ENCODE results near the gene PCDHA6. TPM values are rescaled to one million over a fixed set of nuclear protein-coding genes. Genes with fewer than 3 reads are reported as not detected.

PCDHA6 gene
- polyA plus RNA-seq, 1 of the 3 experiments (the other 2 are of a cell fraction): 0.02 TPM

DNA sequence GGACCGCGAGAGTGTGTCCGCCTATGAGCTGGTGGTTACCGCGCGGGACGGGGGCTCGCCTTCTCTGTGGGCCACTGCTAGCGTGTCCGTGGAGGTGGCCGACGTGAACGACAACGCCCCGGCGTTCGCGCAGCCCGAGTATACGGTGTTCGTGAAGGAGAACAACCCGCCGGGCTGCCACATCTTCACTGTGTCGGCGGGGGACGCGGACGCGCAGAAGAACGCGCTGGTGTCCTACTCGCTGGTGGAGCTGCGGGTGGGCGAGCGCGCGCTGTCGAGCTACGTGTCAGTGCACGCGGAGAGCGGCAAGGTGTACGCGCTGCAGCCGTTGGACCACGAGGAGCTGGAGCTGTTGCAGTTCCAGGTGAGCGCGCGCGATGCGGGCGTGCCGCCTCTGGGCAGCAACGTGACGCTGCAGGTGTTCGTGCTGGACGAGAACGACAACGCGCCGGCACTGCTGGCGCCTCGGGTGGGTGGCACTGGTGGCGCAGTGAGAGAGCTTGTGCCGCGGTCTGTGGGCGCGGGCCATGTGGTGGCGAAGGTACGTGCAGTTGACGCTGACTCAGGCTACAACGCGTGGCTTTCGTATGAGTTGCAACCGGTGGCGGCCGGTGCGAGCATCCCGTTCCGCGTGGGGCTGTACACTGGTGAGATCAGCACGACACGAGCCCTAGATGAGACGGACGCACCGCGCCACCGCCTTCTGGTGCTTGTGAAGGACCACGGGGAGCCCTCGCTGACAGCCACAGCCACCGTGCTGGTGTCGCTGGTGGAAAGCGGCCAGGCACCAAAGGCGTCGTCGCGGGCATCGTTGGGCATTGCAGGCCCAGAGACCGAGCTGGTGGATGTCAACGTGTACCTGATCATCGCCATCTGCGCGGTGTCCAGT lies 8.1 kb downstream of the PCDHA6 start:
- POLR2A ChIA-PET: no interaction called here
- DNase-seq: no peak
- H3K27ac ChIP-seq (ENCODE audit: low read depth in 2 of 2, low read length in 1 of 2): no peak overlapping the region
- WGBS (ENCODE audit: low lambda C conversion rate): 90% methylated on average over 95 of the region's 103 CpGs
- TF ChIP-seq USF1 (IDR thresholded peaks at IDR 0.05; ENCODE audit: borderline replicate concordance, low read depth) (no peak), CHD2 (IDR thresholded peaks at IDR 0.05; ENCODE audit: low read length, partially characterized antibody) (no peak), EP300 (IDR thresholded peaks at IDR 0.05; ENCODE audit: borderline replicate concordance in 1 of 2, low read depth in 1 of 2, low read length in 1 of 2) (no peak), JUND (IDR thresholded peaks at IDR 0.05) (no peak), RXRA (IDR thresholded peaks at IDR 0.05; ENCODE audit: borderline replicate concordance, low read depth) (no peak), RCOR1 (IDR thresholded peaks at IDR 0.05; ENCODE audit: low read length) (no peak), TCF12 (IDR thresholded peaks at IDR 0.05) (no peak), GATA2 (CRISPR knock-in tag; IDR thresholded peaks at IDR 0.05) (no peak)
- no peak overlapping the region for H3K4me2 ChIP-seq
- H3K9ac ChIP-seq: no peak overlapping the region
- H3K9me2 ChIP-seq: no peaks in the 10 kb centered on the region
- no peaks in the 10 kb centered on the region for H3K79me2 ChIP-seq (ENCODE audit: insufficient read depth)
- H3K36me3 ChIP-seq (replicated peaks in 1 of 2; ENCODE audit: control insufficient read depth in 1 of 2, insufficient read depth in 2 of 2, low read length in 1 of 2): no peaks in the 10 kb centered on the region
- no peaks in the 10 kb centered on the region for H4K20me1 ChIP-seq (ENCODE audit: insufficient read depth)
- H3K4me3 ChIP-seq (ENCODE audit: low read depth in 2 of 2, low read length in 1 of 2): no peak overlapping the region
- no peaks in the 10 kb centered on the region for H3F3A ChIP-seq (replicated peaks; ENCODE audit: insufficient read depth)
- H2AFZ ChIP-seq (ENCODE audit: low read depth): no peak overlapping the region
- H3K9me3 ChIP-seq: no peaks in the 10 kb centered on the region
- no peaks in the 10 kb centered on the region for H3K4me1 ChIP-seq (ENCODE audit: control insufficient read depth in 1 of 2, insufficient read depth in 2 of 2, low read depth in 1 of 2, low read length in 1 of 2)
- H3K27me3 ChIP-seq (ENCODE audit: insufficient read depth): no peaks in the 10 kb centered on the region
- CTCF ChIA-PET: interaction anchor here (0.8 kb wide), 1 partner anchor 205 kb away, joined by 5 read pairs; no protein-coding TSS in a partner anchor

- H3K9ac ChIP-seq: peak within 1 kb of the TSS; percentile 48; the same call in 1 of the 2 replicates
- H3K9me3 ChIP-seq: no peaks in the 10 kb centered on the region
- peak within 1 kb of the TSS; percentile 99 for H2AFZ ChIP-seq (ENCODE audit: low read depth)
- no peaks in the 10 kb centered on the region for H3F3A ChIP-seq (replicated peaks; ENCODE audit: insufficient read depth)
- H3K36me3 ChIP-seq (replicated peaks in 1 of 2; ENCODE audit: control insufficient read depth in 1 of 2, insufficient read depth in 2 of 2, low read length in 1 of 2): no peaks in the 10 kb centered on the region
- CTCF ChIA-PET: interaction anchor here (0.6 to 4.9 kb wide), 95 partner anchors 9 to 778 kb away, joined by 3 to 189 read pairs (median 5); partner anchors contain the start of genes DIAPH1, PCDHA1, PCDHA10 and PCDHA11
- no peaks in the 10 kb centered on the region for H3K79me2 ChIP-seq (ENCODE audit: insufficient read depth)
- POLR2A ChIA-PET: interaction anchor here (0.8 to 1.8 kb wide), 7 partner anchors 18 to 210 kb away, joined by 3 to 26 read pairs (median 4); partner anchors contain the start of genes PCDHAC1, PCDHAC2 and PCDHB1
- peak; percentile 83 for DNase-seq
- no peaks in the 10 kb centered on the region for H3K4me1 ChIP-seq (ENCODE audit: control insufficient read depth in 1 of 2, insufficient read depth in 2 of 2, low read depth in 1 of 2, low read length in 1 of 2)
- H3K27me3 ChIP-seq (ENCODE audit: insufficient read depth): no peaks in the 10 kb centered on the region
- 13% methylated on average over 47 of the region's 47 CpGs for whole genome bisulfite sequencing (ENCODE audit: low lambda C conversion rate)
- no peaks in the 10 kb centered on the region for H3K9me2 ChIP-seq
- H3K27ac ChIP-seq (ENCODE audit: low read depth in 2 of 2, low read length in 1 of 2): peak within 1 kb of the TSS in 1 of 2 experiments; percentile 50; a peak in 1 of 4 replicates
- peak within 1 kb of the TSS; percentile 97 for H3K4me2 ChIP-seq
- H3K4me3 ChIP-seq (ENCODE audit: low read depth in 2 of 2, low read length in 1 of 2): peak within 1 kb of the TSS; percentile 66 to 96
- H4K20me1 ChIP-seq (ENCODE audit: insufficient read depth): no peaks in the 10 kb centered on the region
- TF ChIP-seq SMC3 (IDR thresholded peaks at IDR 0.05; ENCODE audit: low read depth, low read length): peak; percentile 65
- TF ChIP-seq GABPA (IDR thresholded peaks at IDR 0.05; ENCODE audit: low read depth): no peak
- TF ChIP-seq MXI1 (IDR thresholded peaks at IDR 0.05; ENCODE audit: low read depth, low read length): peak; percentile 65
- no peak for TF ChIP-seq MEF2A (IDR thresholded peaks at IDR 0.05; ENCODE audit: borderline replicate concordance, low read depth)
- TF ChIP-seq RCOR1 (IDR thresholded peaks at IDR 0.05; ENCODE audit: low read length): peak; percentile 43; the same call in 1 of the 2 replicates
- TF ChIP-seq ELF1 (IDR thresholded peaks at IDR 0.05): peak; percentile 75
- TF ChIP-seq USF1 (IDR thresholded peaks at IDR 0.05; ENCODE audit: borderline replicate concordance, low read depth): no peak
- peak; percentile 46; the same call in 1 of the 2 replicates for TF ChIP-seq REST (IDR thresholded peaks at IDR 0.05; ENCODE audit: low read depth, low read length)
- no peak for TF ChIP-seq TEAD4 (IDR thresholded peaks at IDR 0.05; ENCODE audit: borderline replicate concordance, insufficient read depth)
- peak; percentile 27 for TF ChIP-seq CHD2 (IDR thresholded peaks at IDR 0.05; ENCODE audit: low read length, partially characterized antibody)
- TF ChIP-seq, protein P1, sequence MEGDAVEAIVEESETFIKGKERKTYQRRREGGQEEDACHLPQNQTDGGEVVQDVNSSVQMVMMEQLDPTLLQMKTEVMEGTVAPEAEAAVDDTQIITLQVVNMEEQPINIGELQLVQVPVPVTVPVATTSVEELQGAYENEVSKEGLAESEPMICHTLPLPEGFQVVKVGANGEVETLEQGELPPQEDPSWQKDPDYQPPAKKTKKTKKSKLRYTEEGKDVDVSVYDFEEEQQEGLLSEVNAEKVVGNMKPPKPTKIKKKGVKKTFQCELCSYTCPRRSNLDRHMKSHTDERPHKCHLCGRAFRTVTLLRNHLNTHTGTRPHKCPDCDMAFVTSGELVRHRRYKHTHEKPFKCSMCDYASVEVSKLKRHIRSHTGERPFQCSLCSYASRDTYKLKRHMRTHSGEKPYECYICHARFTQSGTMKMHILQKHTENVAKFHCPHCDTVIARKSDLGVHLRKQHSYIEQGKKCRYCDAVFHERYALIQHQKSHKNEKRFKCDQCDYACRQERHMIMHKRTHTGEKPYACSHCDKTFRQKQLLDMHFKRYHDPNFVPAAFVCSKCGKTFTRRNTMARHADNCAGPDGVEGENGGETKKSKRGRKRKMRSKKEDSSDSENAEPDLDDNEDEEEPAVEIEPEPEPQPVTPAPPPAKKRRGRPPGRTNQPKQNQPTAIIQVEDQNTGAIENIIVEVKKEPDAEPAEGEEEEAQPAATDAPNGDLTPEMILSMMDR (IDR thresholded peaks at IDR 0.05): peak; percentile 87
Observed at GRCh38 chr5:140840978-140841962, 13.5 kb downstream of the PCDHA6 start, which contains the start of gene PCDHA8. TSS of gene PCDHA8 (plus strand) at chr5:140841187. CDS start at chr5:140841322, 135 bp downstream.
